D341Med (cell line): ENCODE measurements around the gene TMEM31.

ENCODE experiments used
- DNase-seq: peaks from one replicate; pipeline ENCODE4 v3.0.0; 2012; ENCODE audit warnings: low spot score

The TMEM31 gene

GRCh38 chrX:103710609-103711008, at the start of gene TMEM31:
Gene TMEM31, plus strand, starts transcription at chrX:103710909. Its CDS starts 1,350 bp downstream, at chrX:103712259.
- DNase-seq: no peak

GRCh38 chrX:103663981-103664762, 46.5 kb upstream of the TMEM31 start:
- no peak for DNase-seq

DNA sequence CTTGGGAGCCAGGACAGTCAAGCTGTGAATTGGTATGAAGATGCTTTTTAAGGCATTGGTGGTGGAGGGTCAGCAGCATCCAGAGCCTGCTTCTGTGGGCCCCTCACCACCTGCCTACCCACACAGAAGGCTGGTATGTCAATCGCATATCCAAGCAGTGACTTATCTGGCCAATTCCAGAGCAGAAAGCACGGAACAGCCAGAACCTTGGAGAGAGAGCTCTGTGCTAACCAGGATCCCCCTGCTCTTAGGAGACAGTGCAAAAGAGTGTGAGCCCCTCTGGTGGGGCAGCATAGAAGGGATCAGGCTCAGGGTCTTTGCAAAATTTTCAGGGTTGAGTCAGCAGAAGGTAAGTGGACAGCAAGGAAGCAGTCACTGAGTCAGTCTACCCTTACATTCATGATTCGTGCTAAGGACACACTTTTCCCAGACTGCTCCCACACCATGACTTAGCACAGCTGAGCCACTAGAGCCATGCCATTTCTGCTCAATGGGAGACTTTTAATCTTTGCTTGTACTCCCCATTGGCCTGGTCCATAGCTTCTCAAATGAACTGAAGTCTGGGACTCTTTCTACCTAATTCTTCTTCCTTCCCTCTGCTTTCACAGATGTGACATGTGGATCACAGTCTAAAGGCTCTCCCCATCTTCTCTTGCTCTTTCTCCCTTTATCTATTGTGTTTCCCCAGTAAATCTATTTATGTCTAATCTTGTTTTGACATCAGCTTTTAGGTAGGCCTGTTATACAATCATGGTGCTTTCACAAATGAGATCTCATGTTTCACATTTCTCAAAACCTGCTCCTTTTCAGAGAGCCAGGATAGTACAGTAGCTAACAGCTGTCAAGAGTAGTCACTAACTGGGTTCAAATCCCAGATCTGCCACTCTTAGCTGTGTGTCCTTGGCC, 44.3 kb upstream of the TMEM31 start:
- DNase-seq: no peak

GRCh38 chrX:103669745-103670144, 41.0 kb upstream of the TMEM31 start:
- DNase-seq: no peak

DNA sequence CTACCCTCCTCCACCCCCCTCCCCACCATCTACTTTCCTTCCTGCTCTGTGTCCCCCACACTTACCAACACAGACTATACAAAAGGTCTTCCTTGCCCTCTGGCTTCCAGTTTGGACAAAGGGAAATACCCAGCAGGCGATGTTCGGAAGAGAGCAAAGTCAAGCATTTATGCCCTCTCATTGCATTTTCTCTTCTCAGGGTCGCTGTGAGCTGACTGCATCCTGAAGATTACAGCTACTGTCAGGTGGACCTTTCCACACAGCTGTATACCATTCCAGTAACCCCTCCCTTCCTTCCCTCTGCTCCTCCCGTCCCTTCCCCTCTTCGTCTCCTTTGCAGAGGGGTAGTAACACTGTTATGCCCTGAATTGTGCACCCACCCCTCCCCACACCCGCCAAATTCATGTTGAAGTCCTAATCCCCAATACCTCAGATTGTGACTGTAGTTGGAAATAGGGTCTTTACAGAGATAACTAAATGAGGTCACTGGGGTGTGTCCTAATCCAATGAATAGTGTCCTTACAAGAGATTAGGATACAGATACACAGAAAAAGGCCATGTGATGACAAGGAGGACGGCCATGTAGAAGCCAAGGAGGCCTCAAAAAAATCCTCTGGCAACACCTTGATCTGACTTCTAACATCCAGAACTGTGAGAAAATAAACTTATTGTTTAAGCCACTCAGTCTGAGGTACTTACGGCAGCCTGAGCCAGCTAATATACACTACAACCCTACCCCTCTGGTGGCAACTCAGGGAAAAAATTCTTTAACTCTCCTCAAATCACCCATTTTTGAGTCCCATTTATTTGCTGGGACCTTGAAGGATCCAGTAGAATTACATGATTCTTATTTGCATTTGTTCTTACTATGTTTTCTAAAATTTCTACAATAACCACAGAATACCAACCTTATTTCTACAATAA, 35.9 kb upstream of the TMEM31 start:
- no peak for DNase-seq

GRCh38 chrX:103678199-103678993, 32.3 kb upstream of the TMEM31 start:
- DNase-seq: no peak

GRCh38 chrX:103681443-103681842, 29.3 kb upstream of the TMEM31 start:
- DNase-seq: no peak

DNA sequence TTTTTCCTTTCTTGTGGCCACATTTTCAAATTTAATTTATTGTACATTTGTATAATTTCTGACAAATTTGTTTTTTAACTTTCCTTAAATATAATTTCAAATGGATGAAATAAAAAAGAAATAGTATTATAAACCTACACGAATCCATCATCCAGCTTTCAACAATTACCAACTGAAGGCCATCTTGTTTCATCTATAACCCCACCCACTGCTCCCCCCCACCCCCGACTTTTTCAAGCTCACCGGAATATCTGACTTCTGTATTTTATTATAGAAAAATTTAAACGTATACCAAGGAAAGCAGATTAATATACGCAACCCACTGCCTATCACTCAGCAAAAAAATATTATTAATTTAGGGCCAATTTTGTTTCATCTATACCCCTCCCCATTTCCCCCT, 25.3 kb upstream of the TMEM31 start:
- DNase-seq: no peak

DNA sequence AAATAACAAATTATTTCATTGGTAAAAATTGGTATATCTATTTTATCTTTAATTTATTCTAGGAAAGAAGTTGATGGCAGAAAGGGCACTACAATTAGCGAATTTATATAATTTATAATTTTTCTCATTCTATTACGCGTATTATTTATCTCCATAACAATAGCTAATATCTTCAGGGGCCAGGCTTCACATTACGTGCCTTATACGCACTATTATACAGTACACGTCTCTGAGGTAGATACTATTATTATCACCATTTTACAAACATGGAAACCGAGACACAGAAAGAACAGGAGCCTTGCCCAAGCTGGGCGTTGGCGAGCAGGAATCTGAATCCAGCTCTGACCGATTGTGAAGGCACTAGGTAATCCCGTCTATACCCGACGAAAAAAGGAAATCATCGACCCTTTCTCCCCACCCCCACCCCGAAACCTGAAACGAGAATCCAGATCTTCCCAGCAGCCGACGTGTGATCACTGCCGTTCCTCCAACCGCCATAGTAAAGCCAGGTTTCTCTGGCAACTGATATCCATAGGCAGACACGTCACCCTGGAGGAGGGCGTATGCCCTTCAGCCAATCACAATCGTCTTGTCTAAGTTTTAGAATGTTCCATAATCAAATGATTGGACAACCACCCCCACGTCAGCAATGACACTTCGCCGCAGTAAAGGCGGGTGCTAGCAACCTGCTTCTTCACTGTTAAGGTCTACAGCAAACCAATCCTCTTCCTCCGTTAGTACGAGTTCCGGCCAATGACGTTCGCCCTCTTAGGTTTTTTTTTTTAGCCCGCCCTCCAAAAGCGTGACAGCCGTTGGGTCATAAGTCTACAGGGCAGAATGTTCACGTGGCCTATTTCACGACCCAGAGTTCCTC, 24.3 kb upstream of the TMEM31 start, which contains the start of gene MORF4L2:
TSS of gene MORF4L2 (minus strand) at position 501 of the 874 bp plus-strand sequence. CDS start 9,672 bp downstream, outside the sequence.
- peak; percentile 76 for DNase-seq

DNA sequence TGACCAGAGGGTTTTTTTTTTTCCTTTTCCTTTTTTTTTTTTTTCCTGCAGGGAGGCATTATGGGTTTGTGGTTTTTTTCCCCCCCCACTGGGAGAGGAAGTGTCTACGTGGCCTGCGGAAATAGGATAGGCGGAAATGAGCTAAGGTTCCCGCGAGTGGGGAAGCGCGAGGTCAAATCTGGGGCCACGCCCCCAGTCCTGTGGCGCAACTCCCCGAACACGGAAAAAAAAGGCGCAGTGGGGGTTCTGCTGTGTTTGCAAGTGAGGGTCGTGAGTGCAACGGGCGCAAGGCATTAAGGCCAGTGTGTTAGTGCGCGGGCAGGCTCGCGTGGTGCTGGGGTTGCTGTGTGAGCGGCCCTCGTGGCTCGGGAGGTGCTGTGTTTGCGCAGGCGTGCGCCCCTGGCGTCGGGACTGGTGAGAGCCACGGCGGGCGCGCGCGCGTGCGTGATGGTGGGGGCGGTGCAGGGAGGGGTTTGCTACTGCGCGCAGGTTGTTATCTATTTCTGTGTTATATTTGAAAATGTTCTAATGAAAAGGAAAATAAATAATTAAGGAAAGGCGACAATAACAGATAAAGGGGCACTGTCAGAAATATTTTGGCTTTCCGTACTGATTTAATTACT, 23.5 kb upstream of the TMEM31 start:
- DNase-seq: peak; percentile 77

DNA sequence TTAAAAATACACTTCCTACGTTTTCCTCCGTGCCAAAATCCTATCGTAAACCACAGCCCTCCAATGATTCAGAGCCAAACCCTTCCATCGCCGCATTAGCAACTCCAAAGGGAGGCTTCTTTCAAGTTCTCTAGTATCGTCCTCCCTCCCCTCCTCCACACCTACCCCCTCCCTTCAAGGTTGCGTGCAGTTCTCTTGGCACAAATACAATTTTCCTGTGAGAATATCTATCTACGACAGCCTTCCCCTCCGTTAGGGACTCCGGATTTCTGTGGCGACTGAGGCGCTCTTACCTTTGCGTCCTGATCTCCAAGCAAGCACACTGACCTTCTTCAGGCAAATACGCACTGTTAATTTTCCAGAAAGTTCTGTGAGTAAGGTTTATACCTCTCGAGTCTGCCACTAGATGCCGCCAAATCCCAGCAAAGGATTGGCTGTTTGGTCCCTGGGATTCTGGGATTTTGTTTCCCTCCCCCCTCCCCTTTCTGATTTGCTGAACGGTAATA, 23.0 kb upstream of the TMEM31 start:
- peak; percentile 46 for DNase-seq

DNA sequence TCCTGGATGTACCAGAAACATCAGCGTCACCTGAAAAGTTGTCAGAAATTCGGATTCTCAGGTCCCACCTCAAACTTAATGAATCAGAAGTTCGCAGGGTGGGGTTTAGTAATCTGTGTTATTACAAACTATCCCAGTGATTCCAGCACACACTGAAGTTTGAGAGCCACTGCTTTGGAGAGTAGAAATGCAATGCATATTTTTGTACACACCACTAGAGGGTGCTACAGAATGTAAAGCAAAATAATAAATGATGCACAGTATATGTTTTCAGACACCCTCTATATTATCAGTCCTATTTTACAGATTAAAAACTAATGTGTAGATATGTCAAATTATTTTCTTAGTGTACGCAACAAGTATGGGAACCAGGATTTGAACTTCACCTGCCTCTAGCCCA, 21.8 kb upstream of the TMEM31 start:
- DNase-seq: no peak

GRCh38 chrX:103691059-103691458, 19.6 kb upstream of the TMEM31 start:
- DNase-seq: no peak

GRCh38 chrX:103697687-103698086, 13.0 kb upstream of the TMEM31 start:
- no peak for DNase-seq

GRCh38 chrX:103699243-103699642, 11.5 kb upstream of the TMEM31 start:
- DNase-seq: no peak

- DNase-seq: no peak
These were observed 5.8 kb upstream of the TMEM31 start for GRCh38 chrX:103704863-103705262.

DNA sequence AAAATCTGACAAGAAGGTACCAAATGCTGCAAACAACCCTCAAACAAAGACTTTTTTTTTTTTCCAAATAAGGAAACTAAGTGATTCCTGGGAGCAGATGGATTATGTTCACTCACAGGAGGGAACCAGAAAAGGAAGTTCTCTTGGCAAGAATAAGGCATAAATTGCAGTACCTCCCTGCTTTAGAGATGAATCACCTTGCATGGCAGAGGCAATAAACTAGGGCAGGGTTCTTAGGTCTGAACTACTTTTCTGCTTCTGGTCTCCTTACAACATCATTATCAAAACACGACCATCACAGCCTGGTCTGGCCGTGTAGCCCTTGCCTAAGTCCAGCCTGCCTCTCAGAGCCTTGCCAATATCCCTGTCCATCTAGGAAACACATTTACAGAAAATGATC, 6.3 kb downstream of the TMEM31 start:
- no peak for DNase-seq

DNA sequence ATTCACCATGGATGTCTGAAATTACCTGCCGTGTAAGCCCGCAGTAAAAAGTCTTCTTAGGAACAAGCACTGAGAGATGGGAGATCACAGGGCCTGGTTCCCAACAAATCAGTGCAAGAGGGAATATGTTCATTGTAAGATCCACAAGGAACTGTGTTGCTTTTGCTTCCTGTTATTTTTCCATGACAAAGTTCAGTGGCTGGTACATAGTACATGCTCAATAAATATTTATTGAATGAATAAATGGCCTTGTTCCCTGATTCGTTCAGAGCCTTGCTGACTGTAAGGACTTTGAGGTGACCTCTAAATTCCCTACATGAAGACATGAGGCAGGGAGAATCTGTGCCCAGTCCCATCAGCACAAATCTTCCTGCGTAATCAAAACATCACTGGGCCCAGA, 7.4 kb downstream of the TMEM31 start:
- no peak for DNase-seq

DNA sequence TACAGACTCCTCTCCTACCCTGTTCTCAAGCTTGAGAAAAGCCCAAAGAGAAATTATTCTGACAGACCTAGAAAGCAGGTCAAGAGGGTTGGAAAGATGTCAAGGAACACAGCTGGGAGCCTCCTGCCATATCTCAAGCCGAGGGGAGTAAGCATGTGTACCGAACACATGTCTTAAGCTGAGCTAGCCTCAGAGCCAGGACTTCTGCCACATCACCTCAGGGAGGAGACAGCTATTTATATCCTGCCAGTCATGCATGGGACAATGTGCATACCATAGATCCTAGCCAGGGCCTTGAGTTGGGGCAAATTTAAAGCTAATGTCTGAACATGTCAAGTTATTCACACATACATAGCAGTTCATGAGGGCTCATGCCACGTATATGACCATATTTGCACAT, 11.8 kb downstream of the TMEM31 start:
- DNase-seq: no peak
